Muscle layer of duodenum (tissue), 2 donors: ENCODE measurements around the gene PCNX2.

Experiments used
- H3K27ac ChIP-seq: one replicate; pipeline ENCODE4 v1.7.0; 2013; ENCODE audit warnings: mild to moderate bottlenecking, low read length
- H3K27me3 ChIP-seq: one replicate; pipeline ENCODE4 v1.7.0; 2013; ENCODE audit warnings: low read depth, mild to moderate bottlenecking, control low read depth, low read length
- H3K36me3 ChIP-seq, 2 donors: one replicate each; pipeline ENCODE4 v1.7.0; 2013; ENCODE audit warnings: low read length in 2 of 2, control low read depth in 1 of 2, mild to moderate bottlenecking in 1 of 2; ENCODE audit not compliant: insufficient read depth in 2 of 2, control insufficient read depth in 1 of 2
- H3K4me1 ChIP-seq, 2 donors: one replicate each; pipeline ENCODE4 v1.7.0; 2013; ENCODE audit warnings: low read length in 2 of 2, mild to moderate bottlenecking in 2 of 2, control low read depth in 1 of 2, moderate library complexity in 1 of 2; ENCODE audit not compliant: insufficient read depth in 2 of 2, control insufficient read depth in 1 of 2
- H3K4me3 ChIP-seq, 2 donors: one replicate each; pipeline ENCODE4 v1.7.0; 2013; ENCODE audit warnings: low read length in 2 of 2, low read depth in 1 of 2, mild to moderate bottlenecking in 1 of 2
- H3K9me3 ChIP-seq, 2 donors: one replicate each; pipeline ENCODE4 v1.7.0; 2013; ENCODE audit warnings: low read length in 2 of 2, control low read depth in 1 of 2, mild to moderate bottlenecking in 1 of 2; ENCODE audit not compliant: control insufficient read depth in 1 of 2
- donor health status: healthy.

Gene PCNX2

GRCh38 chr1:232987774-232988140, 307.8 kb downstream of the PCNX2 start:
- Histone ChIP-seq H3K27me3 (no peaks in the 10 kb centered on the region), H3K9me3 (no peaks in the 10 kb centered on the region), H3K4me1 (no peaks in the 10 kb centered on the region), H3K36me3 (peaks cover 0 to 6% of the 10 kb centered on the region in 2 donors), H3K27ac (no peak overlapping the region), H3K4me3 (no peak overlapping the region)

GRCh38 chr1:232987046-232987773, 308.3 kb downstream of the PCNX2 start:
- no peaks in the 10 kb centered on the region for H3K4me1 ChIP-seq
- H3K9me3 ChIP-seq, result no peaks in the 10 kb centered on the region
- H3K27ac ChIP-seq, result no peak overlapping the region
- no peaks in the 10 kb centered on the region for H3K27me3 ChIP-seq
- no peak overlapping the region for H3K4me3 ChIP-seq
- H3K36me3 ChIP-seq, result peaks cover 0 to 6% of the 10 kb centered on the region in 2 donors

DNA sequence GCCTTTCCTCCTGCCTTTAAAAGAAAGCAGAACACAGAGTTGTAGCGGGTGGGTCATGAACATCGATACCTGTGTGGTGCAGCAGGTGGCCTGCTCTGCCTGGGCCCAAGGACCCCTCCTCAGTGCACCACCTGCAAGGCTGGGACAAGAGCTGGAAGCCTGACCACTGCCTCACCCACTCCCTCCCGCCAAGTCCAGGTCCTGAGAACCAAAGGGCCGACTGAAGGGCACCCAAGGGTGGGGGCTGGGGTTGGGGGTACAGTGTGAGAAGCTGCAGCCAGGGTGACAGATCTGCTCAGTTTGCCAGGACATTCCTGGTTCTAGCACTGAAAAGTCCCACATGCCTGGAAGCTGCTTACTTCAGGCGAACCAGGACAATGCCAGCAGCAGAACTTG, 309.0 kb downstream of the PCNX2 start:
- no peaks in the 10 kb centered on the region for H3K4me1 ChIP-seq

DNA sequence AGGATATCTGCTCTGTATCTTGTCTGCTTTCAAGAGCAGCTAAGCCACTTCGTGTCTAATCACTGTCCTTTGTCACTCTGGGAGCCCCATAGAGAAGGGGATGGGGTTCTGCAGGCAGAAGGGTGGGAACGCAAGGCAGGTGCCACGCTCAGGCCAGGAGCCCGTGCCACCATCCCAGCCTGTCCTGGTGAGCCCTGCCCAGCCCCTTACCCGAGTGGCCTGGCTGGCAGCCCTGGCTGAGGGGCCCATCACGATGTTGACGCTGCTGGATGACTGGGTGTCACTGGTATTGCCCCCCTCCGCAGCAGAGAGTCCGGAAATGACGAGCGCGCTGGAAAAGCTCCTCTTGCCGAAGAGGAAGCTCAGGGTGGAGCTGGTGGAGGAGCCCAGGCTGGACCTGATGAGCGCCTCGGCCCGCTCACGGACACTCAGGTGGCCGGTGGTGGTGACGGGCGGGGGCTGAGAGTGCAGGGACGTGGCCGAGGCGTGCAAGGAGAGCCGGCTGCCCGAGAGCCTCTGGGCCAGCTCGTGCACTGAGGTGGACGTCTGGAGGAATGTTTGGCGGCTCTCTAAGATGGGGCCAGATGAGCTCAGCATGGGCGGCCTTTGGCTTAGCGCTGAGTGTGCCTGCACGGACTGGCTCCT, 309.5 kb downstream of the PCNX2 start:
- Histone ChIP-seq H3K27me3 (no peaks in the 10 kb centered on the region), H3K4me1 (no peaks in the 10 kb centered on the region), H3K9me3 (no peaks in the 10 kb centered on the region), H3K27ac (no peak overlapping the region), H3K36me3 (peaks cover 0 to 6% of the 10 kb centered on the region in 2 donors), H3K4me3 (no peak overlapping the region)

More for the DNA sequence above, 309.0 kb downstream of the PCNX2 start:
- Histone ChIP-seq H3K4me3 (no peak overlapping the region), H3K36me3 (peaks cover 0 to 6% of the 10 kb centered on the region in 2 donors), H3K27ac (no peak overlapping the region), H3K9me3 (no peaks in the 10 kb centered on the region), H3K27me3 (no peaks in the 10 kb centered on the region)

GRCh38 chr1:232984577-232985425, 310.7 kb downstream of the PCNX2 start:
- H3K9me3 ChIP-seq, result no peaks in the 10 kb centered on the region
- H3K27me3 ChIP-seq, result no peaks in the 10 kb centered on the region
- no peak overlapping the region for H3K4me3 ChIP-seq
- no peak overlapping the region for H3K27ac ChIP-seq
- no peaks in the 10 kb centered on the region for H3K4me1 ChIP-seq
- H3K36me3 ChIP-seq, result peaks cover 0 to 7% of the 10 kb centered on the region in 2 donors

GRCh38 chr1:232983817-232984567, 311.5 kb downstream of the PCNX2 start:
- H3K9me3 ChIP-seq, result no peaks in the 10 kb centered on the region
- H3K27me3 ChIP-seq, result no peaks in the 10 kb centered on the region
- H3K4me3 ChIP-seq, result no peak overlapping the region
- peaks cover 0 to 14% of the 10 kb centered on the region in 2 donors for H3K36me3 ChIP-seq
- H3K27ac ChIP-seq, result no peak overlapping the region
- no peaks in the 10 kb centered on the region for H3K4me1 ChIP-seq

DNA sequence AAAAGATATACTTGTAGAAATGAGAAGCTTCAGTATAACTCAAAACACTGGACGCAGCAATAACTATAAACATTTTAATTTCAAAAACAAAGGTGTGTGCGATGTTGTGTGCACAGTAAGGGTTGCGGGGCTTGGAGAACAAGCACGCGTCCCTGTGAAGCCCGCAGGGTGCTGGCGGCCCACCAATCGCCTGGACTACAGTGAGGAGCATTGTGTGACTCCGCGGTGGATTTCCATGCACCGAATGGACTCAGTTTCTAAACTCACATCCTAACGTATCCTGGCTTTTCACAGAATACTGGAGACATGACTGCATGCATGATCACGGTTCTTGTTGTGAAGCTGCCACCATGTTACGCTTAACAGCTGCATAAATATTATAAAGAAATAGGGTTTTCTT, 312.1 kb downstream of the PCNX2 start:
- H3K4me1 ChIP-seq, result no peaks in the 10 kb centered on the region
- no peak overlapping the region for H3K4me3 ChIP-seq
- H3K9me3 ChIP-seq, result no peaks in the 10 kb centered on the region
- H3K27me3 ChIP-seq, result no peaks in the 10 kb centered on the region
- no peak overlapping the region for H3K27ac ChIP-seq
- H3K36me3 ChIP-seq, result peaks cover 0 to 17% of the 10 kb centered on the region in 2 donors

GRCh38 chr1:232982238-232982944, 313.1 kb downstream of the PCNX2 start:
- Histone ChIP-seq H3K27me3 (no peaks in the 10 kb centered on the region), H3K4me1 (no peaks in the 10 kb centered on the region), H3K9me3 (no peaks in the 10 kb centered on the region), H3K27ac (no peak overlapping the region), H3K4me3 (no peak overlapping the region), H3K36me3 (peaks cover 0 to 20% of the 10 kb centered on the region in 2 donors)

DNA sequence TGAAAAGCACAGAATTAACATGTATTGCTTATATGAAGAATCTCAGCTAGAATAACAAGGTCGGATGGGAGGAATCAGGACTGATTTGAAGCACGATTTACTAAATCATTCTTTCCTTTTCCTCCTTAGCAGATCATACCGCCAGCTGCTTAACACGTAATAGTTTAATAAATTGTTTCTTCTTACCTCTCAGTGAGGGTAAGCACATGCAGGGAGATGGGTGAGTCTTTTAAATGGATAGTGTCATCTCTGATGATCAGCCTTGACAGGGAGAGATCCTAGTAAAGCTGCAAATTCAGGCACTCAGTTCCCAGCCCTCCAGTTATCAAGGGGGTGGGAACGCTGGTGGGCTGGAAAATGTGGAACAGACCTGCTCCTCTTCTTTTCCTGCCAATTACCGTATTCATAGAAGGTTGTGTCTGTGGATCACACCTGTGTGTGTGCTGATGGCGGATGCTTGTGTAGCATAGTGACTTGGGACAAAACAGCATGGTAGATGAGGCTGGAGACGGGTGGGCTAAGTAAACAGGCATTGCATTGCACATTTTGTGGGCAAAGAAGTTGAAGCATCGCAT, 314.5 kb downstream of the PCNX2 start:
- peaks cover 0 to 28% of the 10 kb centered on the region in 2 donors for H3K36me3 ChIP-seq
- no peaks in the 10 kb centered on the region for H3K9me3 ChIP-seq
- no peaks in the 10 kb centered on the region for H3K27me3 ChIP-seq
- no peaks in the 10 kb centered on the region for H3K4me1 ChIP-seq
- no peak overlapping the region for H3K4me3 ChIP-seq
- no peak overlapping the region for H3K27ac ChIP-seq

DNA sequence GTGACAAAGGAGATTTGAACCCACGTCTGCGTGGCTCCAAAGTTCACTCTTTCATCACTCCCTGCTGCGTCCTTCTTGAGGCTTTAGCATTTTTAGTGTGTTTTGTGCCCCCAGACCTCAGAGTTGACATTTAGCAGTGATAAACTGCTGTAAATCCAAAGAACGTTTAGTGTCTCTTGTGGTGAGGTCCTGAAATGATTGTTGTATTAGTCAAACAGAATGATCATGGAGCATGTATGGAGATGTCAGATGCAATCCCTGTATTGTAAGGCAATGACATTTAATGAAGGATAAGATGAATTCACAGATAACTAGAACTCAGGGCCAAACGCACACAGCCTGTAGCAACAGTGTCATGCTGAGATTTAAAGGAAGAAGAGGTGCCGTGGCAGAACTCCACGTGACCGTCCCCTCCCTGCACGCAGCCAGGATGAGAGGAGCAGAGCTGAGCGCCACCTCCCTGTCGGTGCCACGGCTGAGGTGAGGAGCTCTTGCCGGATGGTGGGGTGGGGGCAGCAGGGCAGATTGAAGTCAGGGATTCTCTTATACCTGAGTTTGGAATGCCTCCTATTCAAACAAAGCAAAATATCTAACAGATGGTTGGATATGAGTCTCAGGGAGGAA, 315.1 kb downstream of the PCNX2 start:
- Histone ChIP-seq H3K9me3 (no peaks in the 10 kb centered on the region), H3K27me3 (no peaks in the 10 kb centered on the region), H3K4me3 (no peak overlapping the region), H3K27ac (no peak overlapping the region), H3K4me1 (peaks cover 0 to 1% of the 10 kb centered on the region in 2 donors), H3K36me3 (peaks cover 0 to 28% of the 10 kb centered on the region in 2 donors)
